Astrocyte of the hippocampus (primary cell): Measurements from ENCODE around the gene SHROOM3.
"Not testable (repeated sequence)": the region's sequence is repeated elsewhere in the genome, so short reads cannot be mapped to it uniquely, and the experiment has no call there.

Experiments
- DNase-seq: peaks from one replicate; pipeline ENCODE4 v3.0.0; 2011; ENCODE audit warnings: low read depth, low spot score

The SHROOM3 gene

DNA sequence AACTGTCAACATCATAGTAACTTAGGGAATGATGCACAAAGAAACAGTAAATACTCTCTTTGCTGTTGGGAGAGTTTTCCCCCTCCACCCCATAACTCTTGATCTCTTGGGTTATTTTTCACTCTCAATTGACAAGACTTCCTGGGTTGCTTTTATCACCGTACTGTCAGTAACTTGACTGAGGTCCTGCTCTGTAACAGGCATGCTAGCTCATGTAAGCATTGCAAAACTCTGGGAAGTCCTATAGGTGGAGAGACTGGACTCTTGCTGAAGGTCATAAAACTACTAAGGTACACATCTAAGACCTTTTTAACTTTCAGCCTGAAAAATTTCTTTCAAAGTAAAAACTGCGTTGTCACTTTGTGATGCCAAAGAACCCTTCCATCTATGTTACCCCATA, 10.9 kb downstream of the SHROOM3 start:
- DNase-seq = no peak

DNA sequence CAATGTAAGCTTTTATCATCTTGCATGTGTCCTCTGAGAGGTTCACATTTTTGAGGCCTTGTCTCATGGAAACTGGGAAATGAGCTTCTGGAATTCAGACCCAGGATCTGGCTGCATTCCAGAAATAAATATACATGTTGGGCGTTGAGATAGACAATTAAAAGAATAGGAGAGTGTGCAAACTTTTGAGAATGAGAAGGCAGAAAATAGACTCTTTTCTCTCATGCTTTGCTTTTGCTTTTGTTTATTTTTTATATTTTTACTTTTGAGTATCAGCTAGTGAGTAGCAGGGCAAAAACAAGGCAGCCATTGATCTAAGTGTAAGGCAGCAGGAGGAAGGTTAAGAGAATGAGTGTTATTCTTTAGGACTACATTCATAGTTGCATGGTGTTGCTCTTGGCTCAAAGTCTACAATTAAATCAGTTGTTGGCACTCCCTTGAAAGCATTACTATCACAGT, 12.4 kb downstream of the SHROOM3 start:
- peak; percentile 83 for DNase-seq

GRCh38 chr4:76448211-76448610, 13.2 kb downstream of the SHROOM3 start:
- DNase-seq = no peak

DNA sequence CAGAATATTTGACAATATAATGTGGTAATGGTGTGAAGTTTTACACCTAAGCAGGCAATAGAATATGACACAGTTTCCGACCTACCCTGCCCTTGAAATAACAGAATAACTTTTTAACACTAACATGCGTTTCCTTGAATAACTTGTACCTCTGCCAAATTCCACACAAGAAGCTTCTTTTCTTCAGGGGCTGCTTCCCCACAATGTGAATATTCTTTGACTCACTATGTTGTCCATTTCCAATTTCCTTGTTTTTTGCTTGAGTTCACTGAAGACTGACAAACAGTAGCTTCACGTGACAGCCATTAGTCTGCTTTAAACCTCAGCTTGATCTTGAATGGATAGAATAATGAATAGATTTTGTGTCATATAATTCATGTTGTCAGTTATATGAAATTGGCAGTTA, 14.3 kb downstream of the SHROOM3 start:
- peak; percentile 77 for DNase-seq

- DNase-seq = peak; percentile 63
These were observed 14.8 kb downstream of the SHROOM3 start for GRCh38 chr4:76449833-76450232.

- no peak for DNase-seq
These were observed 18.2 kb downstream of the SHROOM3 start for GRCh38 chr4:76453232-76453631.

GRCh38 chr4:76454073-76454472, 19.0 kb downstream of the SHROOM3 start:
- not testable (repeated sequence) for DNase-seq

DNA sequence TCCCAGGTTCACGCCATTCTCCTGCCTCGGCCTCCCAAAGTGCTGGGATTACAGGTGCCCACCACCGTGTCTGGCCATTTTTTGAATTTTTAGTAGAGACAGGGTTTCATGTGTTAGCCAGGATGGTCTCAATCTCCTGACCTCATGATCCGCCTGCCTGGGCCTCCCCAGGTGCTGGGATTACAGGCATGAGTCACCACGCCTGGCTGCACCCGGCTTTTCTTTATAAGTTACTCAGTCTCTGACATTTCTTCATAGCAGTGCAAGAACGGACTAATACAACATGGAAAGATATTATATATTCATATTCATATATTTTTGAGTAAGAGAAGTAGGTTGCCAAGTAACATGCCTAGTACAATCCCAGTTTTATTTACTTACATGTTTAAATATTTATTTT, 22.9 kb downstream of the SHROOM3 start:
- DNase-seq = peak; percentile 63

DNA sequence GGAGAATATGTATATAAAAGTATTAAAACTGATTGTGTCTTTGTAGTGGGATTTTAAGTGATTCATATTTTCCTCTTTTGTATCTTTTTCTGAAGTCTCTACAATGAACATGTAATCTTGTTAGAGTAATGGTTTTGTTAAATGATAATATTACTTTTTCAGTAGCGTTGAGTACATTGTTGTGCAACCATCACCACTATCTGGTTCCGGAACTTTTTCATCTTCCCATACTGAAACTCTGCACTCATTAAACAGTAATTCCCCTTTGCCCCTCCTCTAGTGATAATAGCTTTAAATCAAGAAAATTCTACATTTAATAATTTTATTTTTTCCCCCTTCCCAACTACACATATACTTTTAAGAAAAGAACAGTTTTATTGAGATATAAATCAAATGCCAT, 23.3 kb downstream of the SHROOM3 start:
- no peak for DNase-seq

DNA sequence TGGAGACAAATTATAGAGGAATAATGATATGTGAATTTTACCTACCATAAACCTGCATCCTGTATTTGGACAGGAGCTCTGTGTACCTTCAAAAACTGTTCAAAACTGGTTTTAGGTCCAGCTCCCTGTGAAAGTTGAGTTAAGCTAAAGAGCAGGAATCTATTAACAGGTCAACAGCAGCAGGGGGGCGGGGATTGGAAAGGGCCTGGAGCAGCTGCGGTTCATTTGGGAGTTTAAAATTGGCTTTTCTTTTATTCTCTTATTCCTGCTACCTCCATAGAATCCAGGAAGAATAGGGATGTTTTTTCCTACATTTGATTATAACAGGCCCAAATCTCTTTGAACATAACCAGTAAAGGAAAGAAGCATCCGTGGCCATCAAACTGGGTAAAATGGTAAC, 23.8 kb downstream of the SHROOM3 start:
- DNase-seq = peak; percentile 81

GRCh38 chr4:76459291-76459723, 24.3 kb downstream of the SHROOM3 start:
- peak; percentile 97 for DNase-seq

GRCh38 chr4:76463568-76463967, 28.5 kb downstream of the SHROOM3 start:
- DNase-seq = no peak

DNA sequence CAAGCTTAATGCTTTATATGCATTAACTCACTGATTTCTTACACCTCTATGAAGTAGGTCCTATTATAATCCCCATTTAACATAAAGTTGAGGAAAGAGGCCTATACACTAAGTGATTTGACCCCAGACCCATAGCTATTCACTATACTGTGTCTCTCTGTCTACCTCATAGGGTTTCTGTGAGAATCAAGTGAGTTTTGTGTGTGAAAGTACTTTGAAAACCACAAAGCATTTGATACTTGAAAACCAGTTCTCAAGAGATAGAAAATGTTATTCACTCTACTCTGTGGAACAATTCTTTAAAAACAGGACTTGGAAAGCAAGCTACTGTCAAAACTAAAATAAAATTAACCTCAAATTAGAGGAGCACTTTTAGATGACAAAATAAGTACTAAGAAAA, 35.0 kb downstream of the SHROOM3 start:
- DNase-seq = peak; percentile 52

- DNase-seq = peak; percentile 50
These were observed 35.5 kb downstream of the SHROOM3 start for GRCh38 chr4:76470532-76470931.

DNA sequence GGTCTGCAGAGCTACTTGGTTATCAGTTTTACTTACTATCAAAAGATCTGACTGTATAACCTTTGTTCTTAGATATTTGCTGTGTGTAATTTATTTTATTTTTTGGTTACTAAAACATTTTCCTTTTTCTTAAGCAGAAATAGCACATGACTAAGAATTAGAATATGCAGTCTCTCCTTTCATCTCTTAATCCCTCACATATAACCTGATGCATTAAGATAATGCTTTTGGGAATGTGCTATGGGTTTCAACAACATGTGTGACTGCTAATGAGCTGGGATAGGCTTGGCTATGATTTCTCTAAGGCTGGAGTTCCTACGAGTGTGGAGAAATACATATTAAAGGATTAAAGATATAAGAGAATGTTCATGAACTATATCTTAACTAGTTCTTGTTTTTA, 41.5 kb downstream of the SHROOM3 start:
- DNase-seq = peak; percentile 56

DNA sequence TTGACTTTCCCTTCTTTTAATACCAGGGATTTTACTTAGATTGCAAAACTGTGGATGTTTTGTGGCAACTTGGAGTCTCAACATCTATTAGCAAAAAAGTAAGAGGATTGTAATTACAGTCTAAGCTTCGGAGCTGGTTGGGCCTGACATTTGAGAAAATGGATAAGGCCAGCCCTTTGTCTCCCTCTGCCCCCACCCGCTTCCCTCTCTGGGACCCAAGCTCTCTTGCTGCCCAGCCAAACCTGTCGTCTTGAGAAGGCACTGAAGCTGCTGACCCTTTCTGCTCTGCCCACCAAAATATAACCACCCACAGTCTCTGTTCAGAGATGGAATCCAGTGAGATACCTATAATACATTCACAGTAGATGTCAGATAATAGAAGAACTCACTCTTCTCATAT, 49.6 kb downstream of the SHROOM3 start:
- DNase-seq = no peak

DNA sequence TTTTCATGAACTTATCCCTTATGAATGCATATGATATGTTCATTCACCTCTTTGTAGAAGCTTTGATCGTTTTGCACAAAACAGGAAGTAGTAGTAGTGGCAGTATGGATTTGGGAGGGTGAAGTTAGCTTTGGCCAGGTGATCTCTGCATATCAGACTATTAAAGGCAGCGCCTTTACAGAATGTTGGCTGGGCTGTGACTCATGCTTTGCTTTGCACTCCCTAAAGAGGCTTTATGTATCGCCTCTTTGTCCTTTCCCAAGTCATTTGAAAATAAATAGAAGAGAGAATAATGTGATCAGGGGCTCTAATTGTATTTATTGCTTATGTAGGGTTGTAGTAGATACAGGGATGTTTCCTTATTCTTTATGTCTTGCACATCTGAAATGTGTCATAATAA, 50.4 kb downstream of the SHROOM3 start:
- peak; percentile 69 for DNase-seq

DNA sequence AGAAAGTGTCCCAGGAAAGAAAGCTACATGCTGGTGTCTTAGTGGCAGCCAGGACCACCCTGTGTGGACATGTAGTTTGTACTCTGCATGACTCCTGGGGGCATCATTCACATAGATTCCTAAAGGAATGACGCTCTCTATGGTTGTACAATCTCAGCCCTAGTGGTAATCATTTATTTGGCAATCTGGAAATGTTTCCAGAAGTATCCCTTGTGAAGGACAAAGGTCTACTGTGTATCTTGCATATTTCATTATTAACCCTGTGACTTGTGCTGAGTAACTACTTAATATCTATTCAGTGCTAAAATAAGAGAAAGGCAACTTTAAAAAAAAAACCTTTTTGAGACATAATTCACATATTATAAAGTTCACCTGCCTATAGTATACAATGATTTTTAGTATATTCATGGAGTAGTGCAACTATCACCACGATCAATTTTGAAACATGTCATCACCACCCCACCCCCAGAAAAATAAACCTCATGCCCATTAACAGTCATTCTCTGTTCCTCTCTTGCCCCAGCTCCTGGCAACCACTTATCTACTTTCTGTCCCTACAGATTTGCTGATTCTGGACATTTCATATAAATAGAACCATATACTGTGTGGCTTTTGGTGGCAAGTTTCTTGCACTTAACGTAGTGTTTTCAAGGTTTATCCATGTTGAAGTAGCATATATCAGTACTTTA, 51.7 kb downstream of the SHROOM3 start:
- DNase-seq = no peak

DNA sequence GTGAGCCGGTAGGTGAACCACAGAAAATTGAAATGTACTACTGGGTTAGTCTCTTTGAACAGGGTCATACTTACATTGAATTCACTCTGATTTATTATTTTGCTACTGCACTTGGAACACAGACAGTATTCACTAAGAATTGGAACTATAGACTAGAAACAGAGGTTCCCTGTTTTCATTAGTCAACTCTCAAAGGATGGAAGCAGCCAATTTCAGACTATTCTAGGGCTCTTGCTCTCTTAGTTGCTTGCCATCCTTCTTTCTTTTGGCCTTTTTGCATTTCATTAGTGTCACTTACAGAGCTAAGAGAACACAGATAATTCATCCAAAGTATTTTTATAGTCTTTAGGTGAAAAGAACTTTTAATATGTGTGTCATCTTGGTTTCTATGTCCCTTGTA, 52.6 kb downstream of the SHROOM3 start:
- no peak for DNase-seq

GRCh38 chr4:76488455-76488854, 53.4 kb downstream of the SHROOM3 start:
- no peak for DNase-seq

GRCh38 chr4:76488888-76489685, 54.1 kb downstream of the SHROOM3 start:
- DNase-seq = peak; percentile 32

- DNase-seq = no peak
These were observed 54.7 kb downstream of the SHROOM3 start for GRCh38 chr4:76489686-76490161.

- DNase-seq = peak; percentile 46
These were observed 57.0 kb downstream of the SHROOM3 start for GRCh38 chr4:76492055-76492454.
